Gastrocnemius medialis (tissue), 4 donors: ENCODE data around the gene KIRREL3.

Source experiments
- CTCF ChIP-seq, 5 experiments: fragments of 450-650 bp in 3 of 5; fragments of 200-600 bp in 2 of 5; sonication (generic) in 2 of 5; IDR thresholded peaks in 4 of 5; conservative IDR thresholded peaks in 1 of 5; 1 replicate in 4 of 5; 2 replicates in 1 of 5; pipeline ENCODE4 v1.5.1; 2016 to 2019; ENCODE audit warnings: antibody characterized with exemption in 5 of 5, mild to moderate bottlenecking in 3 of 5, moderate library complexity in 3 of 5
- POLR2A ChIP-seq, 2 donors: fragments of 450-650 bp; IDR thresholded peaks; one replicate each; pipeline ENCODE4 v1.6.1; 2017; ENCODE audit warnings: antibody characterized with exemption in 2 of 2, mild to moderate bottlenecking in 2 of 2, moderate library complexity in 2 of 2

GRCh38 chr11:126567419-126567818 lies 433.2 kb downstream of the KIRREL3 start:
- TF ChIP-seq CTCF (IDR thresholded peaks at IDR 0.05 in 4 of 5, conservative IDR thresholded peaks at IDR 0.05 in 1 of 5) (no peak), POLR2A (IDR thresholded peaks at IDR 0.05) (no peak)
